Left lobe of liver (tissue), 2 donors: ENCODE measurements around the gene GPAT2. TPM values are rescaled to one million over a fixed set of nuclear protein-coding genes. Genes with fewer than 3 reads are reported as not detected.
"Not testable (repeated sequence)": the region's sequence is repeated elsewhere in the genome, so short reads cannot be mapped to it uniquely, and the experiment has no call there.

Source experiments
- ATAC-seq: fragments of 200-7000 bp; cut with Tn5 transposase; one replicate; pipeline ENCODE4 v1.9.1; 2020; ENCODE audit warnings: mild to moderate bottlenecking, moderate library complexity
- DNase-seq: peaks from one replicate; pipeline ENCODE4 v3.0.0-alpha.2; 2020; ENCODE audit warnings: low spot score
- total RNA-seq: library from RNA; stranded (reverse); gene quantifications from one replicate; pipeline ENCODE4 v1.2.1, GENCODE V29; 2021
- donor health status: DM: no; HTN: no; CAD: no; lungs with moderate emphysema.
- donor health status: DM: no; HTN: yes; CAD: no.

The GPAT2 gene
- 1.3 TPM for total RNA-seq

- not testable (repeated sequence) for DNase-seq, ATAC-seq
Observed at GRCh38 chr2:96034792-96035191, at the start of gene GPAT2. Gene GPAT2, minus strand, starts transcription at chr2:96034916. Its CDS starts 2,557 bp downstream, at chr2:96032359.

- ATAC-seq: no peak
- peak; percentile 40 for DNase-seq
Observed at GRCh38 chr2:96083989-96084857, 49.5 kb upstream of the GPAT2 start.

DNA sequence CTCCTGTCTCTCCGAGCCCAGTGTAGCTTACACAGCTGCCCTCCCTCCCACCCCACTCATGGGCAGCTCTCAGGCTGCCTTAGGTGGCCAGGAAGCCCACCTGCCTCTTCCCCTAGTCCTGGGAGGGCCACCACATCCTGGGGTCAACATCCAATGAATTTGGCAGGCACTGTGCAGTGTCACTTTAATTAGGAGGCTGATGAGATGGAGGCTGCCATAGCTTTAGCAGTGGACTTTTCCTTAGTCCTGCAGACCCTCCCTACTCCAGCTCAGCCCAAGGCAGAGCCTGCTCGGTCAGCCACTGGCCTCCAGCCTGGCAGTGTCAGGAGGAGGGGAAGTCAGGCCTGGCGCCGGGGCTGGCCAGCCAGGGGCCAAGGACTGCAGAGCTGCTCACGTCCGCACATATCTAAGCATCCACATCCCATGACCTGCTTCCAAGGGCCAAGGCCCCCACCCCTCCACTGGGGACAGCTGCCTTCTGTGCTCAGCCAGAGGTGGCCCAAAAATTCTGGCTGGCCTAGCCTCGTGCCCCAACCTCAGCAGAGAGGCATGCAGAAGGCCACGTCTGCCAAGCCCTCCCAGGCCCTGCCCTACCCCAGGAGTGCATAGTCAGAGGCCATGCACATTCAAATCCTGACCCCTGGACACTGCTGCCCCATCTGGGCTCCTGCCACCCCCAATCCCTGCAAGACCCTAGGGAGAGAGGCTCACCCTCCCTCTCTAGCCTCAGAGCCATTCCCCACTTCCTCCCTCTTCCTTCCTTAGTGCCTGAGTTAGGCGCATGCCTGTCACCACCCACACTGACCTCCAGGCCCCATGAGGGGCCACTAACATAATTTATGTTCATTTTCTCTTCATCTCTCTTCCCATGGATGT, 48.6 kb upstream of the GPAT2 start:
- DNase-seq (peak; percentile 51), ATAC-seq (peak; percentile 79)

GRCh38 chr2:96082211-96083063, 47.7 kb upstream of the GPAT2 start:
- ATAC-seq: peak; percentile 60
- DNase-seq: peak; percentile 39

- ATAC-seq: no peak
Observed at GRCh38 chr2:96081042-96081441, 46.3 kb upstream of the GPAT2 start.

DNA sequence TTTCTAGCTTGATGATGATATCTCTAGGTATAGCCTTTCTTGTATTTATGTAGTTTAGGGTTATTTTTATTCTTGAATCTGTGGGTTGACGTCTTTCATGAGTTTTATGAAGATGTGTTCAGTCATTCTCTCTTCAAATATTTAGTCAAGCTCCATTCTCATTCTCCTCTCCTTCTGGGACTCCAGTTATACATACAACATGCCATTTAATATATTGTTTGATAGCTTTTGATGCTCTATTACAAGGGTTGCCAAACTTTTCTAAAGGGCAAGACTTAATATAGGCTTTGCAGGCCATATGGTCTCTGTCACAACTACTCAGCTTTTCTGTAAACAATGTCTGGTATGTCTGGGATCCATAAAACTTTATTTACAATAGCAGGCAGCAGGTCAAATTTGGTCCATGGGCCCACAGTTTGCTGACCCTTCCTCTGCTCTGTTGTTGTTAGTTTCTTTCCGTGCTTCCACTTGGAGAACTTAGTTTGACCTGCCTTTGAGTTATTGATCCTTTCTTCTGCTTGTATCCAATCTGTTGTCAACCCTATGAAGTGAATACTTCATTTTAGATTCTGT, 40.6 kb upstream of the GPAT2 start:
- ATAC-seq (no peak), DNase-seq (no peak)

More at GRCh38 chr2:96081042-96081441, 46.3 kb upstream of the GPAT2 start:
- no peak for DNase-seq

- DNase-seq: no peak
- ATAC-seq: no peak
Observed at GRCh38 chr2:96074156-96074555, 39.4 kb upstream of the GPAT2 start.

- ATAC-seq: no peak
- no peak for DNase-seq
Observed at GRCh38 chr2:96073170-96073775, 38.6 kb upstream of the GPAT2 start.

- DNase-seq: no peak
- ATAC-seq: no peak
Observed at GRCh38 chr2:96072746-96073145, 38.0 kb upstream of the GPAT2 start.

DNA sequence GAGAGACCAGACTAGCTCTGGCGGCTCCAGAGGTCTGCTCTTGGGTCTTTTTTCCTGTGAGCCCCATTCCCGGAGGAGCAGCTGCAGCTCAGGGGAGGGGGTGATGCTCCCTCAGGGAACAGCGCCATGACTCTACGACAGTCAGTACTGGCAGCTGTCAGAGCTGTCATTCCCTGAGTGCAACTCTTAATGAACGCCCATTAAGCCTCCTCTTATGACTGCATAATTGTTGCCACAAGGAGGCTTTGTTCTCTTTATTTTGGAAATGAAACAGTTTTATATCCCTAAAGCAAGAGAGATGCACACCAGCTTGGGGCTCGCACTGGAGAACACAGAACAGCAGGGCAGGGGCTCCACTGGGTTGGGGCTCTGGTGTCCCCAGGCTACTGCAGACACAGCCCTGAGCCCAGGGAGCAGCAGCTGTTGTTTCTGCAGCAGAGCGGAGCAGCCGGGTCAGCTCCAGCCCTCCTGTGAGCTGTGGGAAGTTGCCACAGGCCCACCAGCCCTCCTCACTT, 37.3 kb upstream of the GPAT2 start:
- ATAC-seq, DNase-seq: not testable (repeated sequence)

- not testable (repeated sequence) for ATAC-seq, DNase-seq
Observed at GRCh38 chr2:96071087-96071976, 36.6 kb upstream of the GPAT2 start.

DNA sequence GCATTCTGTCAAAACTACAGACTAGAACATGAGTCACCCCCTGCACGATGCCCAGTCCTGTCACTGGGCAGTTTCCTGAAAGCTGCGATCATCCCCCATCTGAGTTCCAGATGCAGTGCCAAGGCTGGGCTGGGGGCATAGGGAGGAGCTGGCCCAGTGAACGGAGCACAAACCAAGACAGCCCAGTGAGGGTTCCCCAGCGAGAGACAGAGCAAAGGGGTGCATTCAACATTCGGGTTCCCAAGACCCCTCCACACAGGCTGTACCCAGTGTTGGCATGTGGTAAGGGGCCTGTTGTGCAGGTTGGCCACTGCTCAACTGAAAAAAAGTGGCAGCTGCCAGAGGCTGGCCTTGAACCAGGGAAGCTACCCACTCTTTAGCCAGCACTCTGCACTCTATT, 35.6 kb upstream of the GPAT2 start:
- not testable (repeated sequence) for DNase-seq, ATAC-seq

GRCh38 chr2:96069878-96070277, 35.2 kb upstream of the GPAT2 start:
- not testable (repeated sequence) for DNase-seq, ATAC-seq

DNA sequence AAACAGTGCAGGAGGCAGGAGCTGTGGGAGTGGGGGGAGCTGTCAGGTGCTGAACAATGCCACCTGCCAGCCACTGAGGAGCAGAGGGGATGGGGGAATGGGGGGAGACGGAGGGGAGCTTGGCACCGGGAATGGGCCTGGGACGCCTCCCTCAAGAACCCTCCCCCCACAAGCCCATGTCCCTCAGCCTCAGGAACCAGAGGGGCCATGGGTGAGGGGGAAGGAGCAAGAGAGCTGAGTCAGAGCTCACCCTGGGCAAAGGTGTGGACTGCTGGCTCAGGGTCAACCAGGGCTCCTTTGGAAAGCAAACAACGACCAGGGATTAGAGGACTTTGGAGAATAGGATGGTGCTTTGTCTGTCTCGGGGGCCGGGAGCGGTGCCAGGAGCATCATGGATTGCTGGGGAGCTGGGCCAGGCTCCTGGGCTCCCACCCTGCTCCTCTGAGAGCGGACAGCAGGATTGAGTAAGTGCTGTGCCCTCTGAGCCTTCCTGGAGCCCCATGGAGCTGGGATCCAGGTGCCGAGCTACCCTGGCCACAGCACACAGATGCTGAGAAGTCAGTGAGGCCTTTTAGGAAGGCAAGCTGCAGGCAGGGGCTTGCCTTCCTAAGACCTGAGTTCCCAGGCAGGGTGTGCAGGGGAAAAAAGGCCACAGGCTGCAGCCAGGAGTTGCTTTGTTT, 33.3 kb upstream of the GPAT2 start:
- DNase-seq: not testable (repeated sequence)
- ATAC-seq: peak; percentile 40

DNA sequence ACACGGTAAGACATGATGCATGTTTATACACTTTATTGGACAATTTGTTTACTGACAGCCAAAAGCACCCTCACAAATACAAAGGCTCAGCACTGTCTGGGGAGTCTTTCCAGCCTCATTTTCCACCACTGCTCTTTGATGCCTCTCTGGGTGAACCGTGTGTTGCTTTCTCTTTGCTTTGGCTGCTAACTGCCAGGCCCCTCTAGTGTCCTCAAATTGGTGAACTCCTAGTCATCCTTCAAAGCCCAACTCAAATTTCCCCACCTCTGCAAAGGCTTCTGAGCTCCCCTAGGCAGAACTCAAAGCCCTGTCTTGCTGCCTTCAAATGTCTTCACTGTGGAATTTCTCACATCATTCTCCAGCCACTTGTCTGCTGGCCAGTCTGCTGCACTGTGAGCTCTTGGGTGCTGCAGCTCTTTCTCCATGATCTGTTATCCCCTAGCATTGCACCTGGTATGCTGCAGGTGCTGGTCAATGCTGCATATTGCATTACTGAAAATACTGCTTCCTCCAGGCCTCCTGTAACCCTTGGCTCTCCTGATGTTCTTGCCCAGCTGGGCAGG, 32.5 kb upstream of the GPAT2 start:
- ATAC-seq, DNase-seq: not testable (repeated sequence)

DNA sequence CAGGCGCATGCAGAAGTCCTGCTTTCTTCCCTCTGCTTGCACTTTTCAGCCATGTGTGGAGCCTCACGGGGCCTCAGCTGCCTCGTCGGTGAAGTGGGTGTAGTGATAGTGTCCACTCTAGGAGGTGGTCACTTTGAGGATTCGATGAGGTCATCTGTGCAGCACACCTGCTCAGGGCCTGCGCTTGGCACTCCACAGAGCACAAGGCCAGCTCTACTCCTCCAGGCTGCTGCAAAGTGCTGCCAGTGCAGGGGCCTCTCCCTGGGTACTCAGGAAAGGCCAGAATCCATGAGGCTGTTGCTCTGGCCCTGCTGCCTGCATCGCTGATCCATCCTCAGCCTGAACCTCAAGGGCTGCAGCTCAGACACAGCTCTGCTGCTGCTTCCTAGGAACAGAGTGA, 31.8 kb upstream of the GPAT2 start:
- ATAC-seq, DNase-seq: not testable (repeated sequence)

DNA sequence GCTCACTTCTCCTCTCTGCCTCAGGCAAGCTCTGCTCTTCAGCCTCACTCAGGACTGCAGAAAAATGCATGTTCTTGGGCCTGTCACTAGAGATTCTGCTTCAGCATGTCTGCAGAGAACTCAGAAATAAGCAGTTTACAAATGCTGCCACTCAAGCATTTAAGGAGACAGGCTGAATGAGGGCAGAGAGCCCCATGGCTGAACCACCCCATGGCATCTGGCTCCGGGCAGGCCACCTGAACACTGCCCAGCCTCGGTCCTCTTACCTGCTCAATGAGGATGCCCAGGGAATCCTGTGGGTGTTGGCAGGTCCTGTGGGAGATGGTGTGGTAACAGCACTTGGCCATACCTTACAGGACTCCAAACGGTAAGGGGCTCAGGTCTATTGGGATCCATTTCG, 31.2 kb upstream of the GPAT2 start:
- ATAC-seq, DNase-seq: not testable (repeated sequence)
